GM21515 (cell line): ENCODE measurements around the gene CNOT6.

Experiments used
- ATAC-seq: cut with Tn5 transposase; IDR thresholded peaks from one replicate; pipeline ENCODE4 v1.9.1; 2021; ENCODE audit not compliant: unreplicated experiment

Gene CNOT6

DNA sequence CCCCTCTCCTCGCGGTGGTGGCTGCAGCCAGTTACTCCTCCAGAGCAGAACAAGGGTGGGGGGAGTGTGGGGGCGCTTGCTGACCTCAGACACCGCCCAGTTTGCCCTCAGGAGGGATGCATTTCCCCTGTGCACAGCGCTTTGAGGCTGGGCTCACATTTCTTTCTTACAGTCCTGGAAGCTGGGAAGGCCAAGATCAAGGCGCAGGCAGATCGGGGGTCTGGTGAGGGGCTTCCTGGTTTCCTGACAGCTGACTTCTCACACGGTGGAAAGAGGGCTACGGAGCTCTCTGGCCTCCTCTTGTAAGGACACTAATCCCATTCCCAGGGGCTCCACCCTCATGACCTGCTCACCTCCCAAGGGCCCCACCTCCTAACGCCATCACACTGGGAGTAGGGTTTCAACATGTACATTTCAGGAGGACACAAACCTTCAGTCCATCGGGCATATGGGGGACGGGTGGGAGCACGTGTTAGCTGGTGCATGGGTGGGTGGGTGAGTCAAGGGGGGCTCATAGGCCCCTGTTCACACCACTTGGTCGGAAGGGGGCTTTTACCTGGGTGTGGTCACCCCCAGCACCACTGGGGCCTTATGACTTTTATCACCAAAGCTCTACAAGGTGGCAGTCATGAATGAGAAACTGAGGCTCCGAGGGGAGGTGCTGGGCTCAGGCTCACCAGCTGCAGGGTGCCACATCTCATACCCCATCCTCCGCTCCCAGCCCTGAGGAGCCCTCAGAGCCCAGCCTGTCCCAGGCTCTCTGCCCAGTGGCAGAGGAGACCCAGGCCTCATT is 104.8 kb downstream of the CNOT6 start:
- no peak for ATAC-seq

DNA sequence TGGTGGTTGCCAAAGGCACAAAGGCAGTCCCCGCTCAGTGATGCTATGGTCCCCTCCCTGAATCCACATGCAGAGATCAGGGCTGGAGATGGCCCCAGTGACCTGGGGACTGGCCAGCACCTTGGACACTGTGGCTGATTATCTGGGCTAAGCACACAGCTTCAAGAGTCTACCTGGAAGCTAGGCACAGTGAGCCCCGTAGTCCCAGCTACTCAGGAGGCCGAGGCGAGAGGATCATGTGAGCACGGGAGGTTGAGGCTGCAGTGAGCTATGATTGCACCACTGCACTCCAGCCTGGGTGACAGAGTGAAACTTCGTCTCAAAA is 105.4 kb downstream of the CNOT6 start:
- no peak for ATAC-seq

DNA sequence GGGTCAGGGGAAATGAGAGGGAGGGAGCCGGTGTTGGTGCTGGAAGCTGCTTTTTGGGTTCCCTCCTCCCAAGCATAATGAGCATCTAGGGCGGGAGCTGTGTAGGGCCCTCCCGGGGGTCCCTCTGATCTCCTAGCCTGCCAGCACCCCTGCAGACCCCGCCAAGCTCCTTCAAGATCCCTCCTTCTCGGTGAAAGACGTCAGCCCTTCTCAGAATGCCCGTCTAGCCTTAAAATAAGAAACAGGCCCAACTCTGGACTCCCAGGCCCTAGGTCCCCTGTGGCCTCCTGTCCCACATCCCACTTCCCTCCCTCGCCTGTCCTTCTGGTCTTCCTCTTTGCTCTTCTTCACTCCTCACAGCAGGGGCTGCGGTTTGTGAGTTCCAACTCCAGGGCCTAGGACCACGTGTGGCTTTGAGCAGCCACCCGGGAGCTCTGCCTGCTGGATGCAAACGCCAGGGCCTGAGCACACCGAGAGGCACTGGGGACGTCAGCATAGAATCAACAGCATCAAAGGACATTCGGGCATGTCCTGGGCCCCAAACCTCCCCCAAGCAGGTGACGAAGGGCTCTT is 105.9 kb downstream of the CNOT6 start:
- ATAC-seq: no peak

DNA sequence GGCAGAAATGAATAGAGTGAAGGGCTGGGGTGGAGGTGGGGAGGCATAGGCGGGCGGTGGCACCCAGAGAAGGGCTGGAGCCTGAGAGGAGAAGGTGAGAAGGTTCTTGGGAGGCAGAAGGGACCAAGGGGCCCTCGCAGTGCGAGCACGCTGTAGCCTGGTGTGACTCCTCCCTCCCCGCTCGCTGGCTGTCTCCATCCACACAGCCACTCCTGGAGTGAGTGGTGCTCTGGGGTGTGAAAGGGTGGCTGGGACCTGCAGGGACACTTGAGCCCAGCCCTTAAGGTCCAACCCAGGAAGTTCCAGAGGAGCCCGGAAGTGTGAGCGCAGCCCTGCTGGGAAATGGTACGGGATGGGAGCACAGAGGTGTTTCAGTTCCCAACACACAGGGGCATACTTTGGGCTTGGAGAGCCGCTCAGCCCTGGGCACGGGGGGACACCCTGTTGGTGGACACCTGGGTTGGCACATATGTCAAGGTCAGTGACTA is 106.4 kb downstream of the CNOT6 start:
- ATAC-seq: no peak

DNA sequence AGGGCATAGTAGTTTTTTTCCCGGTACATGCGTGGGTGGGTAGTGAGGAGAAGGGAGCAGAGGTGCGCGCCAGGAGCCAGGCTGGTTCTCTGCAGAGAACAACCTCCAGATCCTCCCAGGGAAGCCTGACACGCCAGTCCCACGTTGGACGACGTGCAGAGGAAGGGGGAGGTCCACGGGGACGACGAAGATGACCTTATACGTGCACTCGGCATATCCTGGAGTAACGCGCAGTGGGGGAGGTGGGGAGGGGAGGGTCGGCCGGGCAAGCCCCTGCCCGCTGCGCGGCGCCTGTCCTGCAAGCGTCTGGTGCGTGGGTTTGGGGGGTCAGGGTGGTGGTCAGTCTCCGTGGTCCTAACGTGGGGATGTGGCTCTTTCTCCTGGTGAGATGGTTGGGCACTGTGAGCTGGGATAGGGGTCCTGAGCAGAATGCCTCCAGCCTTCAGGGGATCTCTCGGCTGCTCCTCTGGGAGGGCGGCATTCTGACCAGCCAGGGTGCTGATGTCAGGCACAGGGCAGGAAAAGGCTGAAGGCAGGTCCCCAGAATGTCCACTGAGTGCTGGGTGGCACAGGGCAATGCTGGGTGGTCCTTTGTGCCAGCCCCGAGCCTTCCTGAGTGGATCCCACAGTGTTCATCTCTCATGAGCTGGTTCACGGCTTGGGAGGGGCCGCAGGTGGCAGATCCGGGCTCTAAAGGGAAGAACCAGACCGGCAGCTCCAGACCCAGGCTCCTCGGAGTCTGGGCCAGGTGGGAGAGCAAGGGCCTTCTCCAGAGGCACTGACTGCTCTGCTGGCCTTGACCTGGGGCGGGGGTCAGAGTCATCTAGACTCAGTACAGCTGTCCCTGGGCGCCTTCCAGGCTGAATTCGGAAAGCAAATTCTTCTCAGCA is 107.7 kb downstream of the CNOT6 start:
- ATAC-seq: no peak

DNA sequence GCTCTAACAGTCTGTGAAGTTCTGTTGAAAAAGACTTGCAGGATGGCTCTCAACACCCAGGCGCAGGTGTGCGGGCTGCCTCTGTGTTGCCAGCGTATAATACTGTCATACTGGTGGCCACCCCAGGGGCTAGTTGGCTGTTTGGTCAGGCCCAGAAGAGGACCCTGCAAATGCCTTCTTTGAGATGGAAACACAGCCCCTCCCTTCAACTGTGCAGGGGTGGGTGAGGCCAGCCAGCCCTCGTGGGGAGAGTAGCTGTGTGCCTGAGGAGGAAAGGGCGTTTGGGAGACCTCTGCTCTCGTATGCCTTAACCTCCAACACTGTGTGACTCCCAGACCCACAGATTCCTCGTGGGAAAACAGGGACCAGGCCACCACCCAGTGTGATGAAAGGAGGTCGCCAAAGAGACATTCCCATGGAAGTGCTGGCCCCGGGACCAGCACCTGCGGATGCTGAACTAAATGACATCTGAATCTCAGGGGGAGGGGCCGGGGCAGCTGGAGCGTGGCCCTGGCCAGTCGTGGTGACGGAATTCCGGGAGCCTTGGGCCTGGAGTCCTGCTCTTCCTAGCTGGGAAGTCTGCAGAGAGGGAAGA is 108.4 kb downstream of the CNOT6 start:
- no peak for ATAC-seq

DNA sequence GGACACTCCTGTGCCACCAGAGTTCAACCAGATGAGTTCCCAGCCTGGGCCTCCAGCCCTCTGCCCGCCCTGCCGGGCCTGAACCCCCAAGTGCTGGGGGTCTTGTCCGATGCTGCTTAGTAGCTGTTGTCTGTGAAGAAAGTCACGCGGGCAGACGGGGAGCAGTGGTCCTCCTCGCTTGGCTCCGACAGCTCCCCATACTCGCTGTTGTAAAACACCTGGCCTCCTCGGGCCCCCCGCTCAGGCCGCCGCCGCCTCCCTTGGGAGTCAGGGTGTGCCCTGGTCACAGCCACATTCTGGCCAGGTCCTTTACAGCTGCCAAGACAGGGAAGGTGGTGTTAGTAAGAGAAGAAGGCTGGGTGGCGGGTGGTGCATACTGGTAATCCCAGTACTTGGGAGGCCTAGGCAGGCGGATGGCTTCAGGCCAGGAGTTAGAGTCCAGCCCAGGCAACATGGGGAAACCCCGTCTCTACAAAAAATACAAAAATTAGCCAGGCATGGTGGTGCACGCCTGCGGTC is 109.0 kb downstream of the CNOT6 start:
- no peak for ATAC-seq

DNA sequence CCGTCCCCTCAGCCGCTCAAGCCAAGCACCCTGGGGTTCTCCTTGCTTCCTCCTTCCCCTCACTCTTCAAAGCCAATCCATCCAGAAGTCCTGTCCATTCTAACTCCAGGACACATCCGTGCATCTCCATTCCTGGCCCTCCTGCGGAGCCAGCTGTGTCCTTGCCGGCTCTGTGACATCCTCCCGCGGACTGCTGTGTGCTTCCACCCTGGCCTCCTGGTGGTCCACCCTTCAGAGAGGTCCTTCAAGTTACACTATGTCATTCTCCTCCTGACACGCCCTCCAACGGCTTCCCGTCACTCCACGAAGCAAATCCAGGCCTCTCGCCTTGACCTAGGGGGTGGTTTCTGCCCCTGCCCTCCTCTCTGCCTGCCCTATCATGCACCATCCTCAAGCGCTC is 110.1 kb downstream of the CNOT6 start:
- ATAC-seq: no peak

DNA sequence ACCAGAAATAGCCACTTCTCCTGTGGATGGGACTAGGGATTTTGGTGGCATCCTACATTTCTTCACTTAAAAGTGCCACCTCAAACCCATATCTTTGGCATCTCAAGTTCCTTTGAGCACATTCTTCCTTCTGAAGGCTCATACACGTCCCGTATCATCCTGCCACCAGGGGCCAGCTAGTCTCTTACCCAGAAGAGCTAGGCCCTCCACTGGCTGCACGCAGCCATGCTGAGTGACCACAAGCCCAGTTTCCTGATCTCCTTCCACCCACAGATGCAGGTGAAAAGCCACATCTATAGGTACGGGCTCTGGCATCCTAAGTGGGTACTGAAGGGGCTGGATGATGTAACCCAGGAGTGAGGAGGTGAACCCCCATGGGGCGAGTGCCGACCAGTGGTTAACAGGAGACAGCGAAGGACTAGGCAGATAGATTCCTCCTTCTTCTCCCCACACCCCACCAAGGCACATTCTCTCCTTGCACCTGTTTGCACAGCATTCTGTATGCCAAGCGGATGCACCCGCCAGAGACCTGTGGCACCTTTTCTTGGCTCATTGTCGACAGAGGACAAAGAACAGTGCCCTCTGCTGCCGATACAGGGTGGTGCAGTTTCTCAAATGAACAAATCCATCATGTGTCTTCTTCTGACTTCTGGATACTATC is 111.5 kb downstream of the CNOT6 start:
- peak; percentile 60 for ATAC-seq

DNA sequence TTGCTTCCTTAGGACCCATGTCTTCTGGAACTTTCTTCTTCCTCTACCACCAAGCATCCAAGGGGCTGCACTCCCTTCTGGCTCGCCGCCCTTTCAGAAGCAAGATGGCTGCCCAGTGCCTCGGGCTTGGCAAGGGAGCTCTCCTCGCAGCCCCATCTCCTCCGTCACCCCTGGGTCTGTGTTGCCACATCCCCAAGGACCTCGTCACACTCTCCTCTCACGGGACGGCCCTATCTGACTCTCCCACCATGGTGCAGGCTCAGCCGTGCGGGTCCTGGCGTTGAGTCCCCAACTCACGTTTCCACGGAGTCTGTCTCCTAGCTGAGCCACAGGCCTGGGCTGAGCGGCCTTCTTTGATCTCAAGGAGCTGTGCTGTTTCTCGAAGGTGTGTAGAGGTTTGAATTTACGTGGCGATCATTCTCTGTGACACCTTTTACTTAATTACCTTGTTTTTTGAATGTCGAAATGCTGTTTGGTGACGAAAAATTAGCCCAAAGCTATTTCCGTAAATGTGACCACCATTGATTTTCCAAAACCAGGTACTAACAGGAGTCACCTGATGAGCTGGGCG is 112.1 kb downstream of the CNOT6 start:
- ATAC-seq: no peak

DNA sequence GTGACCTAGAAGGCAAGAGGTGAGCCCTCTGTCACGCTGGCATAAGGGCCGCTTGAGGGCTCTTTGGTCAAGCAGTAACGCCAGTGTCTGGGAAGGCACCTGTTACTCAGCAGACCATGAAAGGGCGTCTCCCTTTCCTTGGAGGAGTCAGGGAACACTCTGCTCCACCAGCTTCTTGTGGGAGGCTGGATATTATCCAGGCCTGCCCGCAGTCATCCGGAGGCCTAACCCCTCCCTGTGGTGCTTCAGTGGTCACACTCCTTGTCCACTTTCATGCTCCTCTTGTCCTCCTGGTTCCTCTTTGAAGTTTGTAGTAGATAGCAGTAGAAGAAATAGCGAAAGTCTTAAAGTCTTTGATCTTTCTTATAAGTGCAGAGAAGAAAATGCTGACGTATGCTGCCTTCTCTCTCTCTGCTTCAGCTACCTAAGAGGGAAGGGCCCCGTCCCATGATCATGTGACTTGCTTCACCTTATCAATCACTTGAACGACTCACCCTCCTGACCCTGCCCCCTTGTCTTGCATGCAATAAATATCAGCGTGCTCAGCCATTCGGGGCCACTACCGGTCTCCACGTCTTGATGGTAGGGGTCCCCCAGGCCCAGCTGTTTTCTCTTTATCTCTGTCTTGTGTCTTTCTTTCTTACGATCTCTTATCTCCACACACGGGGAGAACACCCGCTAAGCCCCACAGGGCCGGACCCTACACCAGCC is 113.8 kb downstream of the CNOT6 start:
- ATAC-seq: no peak

DNA sequence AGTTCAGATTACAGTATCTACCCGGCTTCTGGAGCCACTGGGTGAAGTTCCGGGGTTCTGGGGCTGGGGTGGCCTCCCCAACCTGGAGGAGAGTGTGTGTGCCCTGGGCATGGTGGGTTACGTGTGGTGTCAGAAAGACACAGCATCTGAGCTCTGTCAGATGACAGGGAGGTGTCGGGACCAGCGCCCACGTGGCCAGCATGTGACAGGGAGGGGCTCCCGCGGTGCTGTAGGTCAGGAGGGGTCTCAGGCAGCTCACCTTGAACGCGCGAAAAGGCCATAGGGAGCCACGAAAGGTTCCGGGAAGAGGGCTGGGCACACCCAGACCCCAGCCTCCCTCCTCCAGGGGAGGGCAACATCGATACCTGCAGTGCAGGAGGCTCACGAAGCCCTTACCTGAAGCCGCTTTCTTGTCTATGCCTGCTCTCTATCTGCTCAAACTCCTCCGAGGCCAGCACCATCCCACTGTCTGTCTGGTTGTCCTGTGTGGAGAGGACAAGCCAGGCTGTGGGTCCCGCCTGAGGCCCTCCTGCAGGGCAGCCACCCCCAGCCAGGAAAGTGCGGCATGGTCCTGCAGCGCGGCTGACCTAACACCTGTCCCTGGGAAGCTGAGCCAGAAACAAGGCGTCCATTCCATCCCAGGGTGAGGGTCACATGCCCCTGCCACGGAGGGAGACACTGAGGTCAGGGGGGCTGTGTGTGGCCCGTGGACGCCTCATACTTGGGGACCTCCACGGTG is 114.6 kb downstream of the CNOT6 start:
- ATAC-seq: no peak

DNA sequence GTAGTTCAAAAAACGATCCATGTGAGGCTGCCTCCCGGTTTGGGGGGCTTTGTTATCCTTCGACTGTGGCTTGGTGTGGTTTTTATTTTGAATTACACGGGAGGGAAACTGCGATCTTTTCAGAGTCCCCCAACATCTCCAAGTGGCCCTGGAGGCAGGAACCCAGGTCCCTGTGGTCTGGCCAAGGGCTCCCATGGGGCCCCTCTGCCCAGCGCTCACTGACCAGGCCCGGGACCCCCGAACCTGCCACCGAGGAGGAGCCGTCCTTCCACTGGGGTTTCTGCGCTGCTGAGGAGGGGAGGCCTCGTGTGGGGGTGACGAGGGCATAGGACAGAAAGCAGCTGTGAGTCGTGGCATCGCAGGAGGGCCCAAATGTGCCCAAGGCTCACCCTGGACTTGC is 115.2 kb downstream of the CNOT6 start:
- ATAC-seq: no peak

DNA sequence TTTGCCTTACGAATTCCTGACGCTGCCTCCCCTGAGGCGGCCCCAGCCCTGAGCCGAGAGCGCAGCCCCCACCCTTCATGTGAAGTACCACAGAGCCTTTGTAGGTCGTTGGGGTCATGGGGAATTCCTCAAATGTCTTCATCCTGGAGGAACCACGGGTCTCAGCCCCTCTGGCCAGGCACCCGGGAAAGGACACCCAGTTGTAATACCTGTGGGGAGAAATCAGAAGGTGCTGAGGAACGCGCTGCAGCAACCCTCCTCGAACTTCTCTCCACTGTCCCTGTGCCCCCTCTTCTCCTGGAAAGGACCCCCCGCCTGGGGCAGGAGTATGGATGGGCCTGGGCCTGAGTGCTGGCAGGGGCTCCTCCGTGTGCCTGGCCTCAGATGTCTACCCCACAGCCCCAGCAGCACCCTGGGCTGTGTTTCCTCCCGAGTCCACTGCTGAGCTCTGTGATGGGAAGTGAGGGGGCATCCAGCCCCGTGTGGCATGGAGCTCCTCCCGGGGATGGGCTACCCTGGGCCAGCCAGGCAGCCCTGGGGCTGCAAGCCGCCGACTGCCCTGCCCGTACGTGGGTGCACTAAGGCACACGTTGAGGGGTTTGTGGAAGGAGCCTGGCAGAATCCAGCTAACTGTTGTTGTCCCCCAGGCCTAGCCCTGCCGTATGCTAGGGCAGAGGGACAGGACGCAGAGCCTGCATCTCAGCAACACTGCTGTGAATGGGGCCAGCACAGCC is 115.8 kb downstream of the CNOT6 start:
- no peak for ATAC-seq

DNA sequence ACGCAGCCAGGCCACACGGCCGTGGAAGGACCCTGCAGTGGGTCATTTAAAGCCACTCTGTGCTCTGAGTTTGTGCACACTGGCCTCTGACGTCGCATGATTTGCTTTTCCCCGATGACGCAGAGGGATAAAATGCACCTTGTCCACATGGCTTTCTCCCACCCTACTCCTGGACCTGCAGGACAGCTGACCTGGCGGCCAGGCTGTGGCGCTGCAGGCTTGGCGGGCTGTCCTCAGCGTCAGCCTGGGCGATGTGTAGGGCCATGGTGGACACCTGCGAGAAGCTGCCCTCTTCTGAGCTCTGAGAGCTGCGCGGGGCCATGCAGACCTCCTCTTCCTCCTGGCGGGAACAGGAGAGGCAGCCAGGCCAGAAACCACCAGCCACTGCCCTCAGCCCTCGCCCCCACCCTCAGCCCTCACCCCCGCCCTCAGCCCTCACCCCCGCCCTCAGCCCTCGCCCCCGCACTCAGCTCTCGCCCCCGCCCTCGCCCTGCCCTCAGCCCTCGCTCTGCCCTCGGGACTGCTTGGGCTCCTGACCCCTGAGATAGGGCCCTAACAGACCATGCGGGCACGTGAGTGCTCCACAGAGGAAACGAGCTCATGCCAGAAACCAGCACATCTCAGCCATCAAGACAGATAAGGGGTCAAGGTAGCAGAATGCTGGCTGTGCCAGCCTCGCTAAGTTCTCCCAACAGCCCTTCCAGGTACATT is 117.1 kb downstream of the CNOT6 start:
- ATAC-seq: no peak

DNA sequence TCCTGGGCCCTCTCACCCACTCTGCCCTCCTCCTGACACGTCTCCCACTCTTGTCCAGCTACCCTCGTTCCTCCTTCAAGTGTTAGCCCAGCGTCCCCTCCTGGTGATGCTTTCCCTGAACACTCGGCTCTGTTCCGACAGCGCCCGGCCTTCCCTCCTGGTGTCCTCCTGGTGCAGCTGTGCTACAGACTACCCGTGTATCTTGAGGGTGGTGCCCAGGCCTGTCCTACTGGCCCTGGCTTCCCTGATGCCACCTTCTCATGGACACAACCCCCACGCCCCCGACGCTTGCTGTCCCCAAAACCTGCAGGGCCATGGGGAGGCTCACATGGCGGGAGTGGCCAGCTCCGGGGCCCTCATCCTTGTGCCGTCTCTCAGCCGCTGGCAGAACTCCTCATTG is 118.5 kb downstream of the CNOT6 start:
- no peak for ATAC-seq

DNA sequence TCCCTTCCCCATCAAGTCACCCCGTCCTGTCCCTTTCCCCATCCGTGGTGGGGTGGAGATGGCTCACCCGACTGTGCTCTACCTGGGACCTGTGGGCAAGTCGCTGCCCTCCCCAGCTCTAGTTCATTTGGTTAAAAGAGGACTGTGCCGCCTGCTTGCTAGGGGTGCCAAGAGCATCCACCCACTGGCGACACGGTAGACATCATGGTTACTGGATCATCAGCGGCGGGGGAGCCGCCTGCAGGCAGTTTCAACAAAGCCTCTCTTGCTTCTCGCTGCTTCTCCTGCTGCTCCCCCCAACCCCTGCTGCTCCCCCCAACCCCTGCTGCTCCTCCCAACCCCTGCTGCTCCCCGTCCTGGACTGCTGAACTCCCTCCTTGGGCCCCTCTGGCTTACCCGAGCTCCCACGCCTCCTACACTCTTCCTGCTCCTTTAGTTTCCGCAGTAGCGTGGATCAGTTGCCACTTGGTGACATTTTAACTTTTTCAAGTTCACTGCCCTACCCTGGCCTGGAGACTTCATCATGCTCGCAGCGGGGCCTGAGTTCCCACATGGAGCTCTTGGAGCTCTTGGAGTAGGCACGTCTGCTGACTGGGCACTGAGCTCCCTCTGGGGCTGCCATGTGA is 119.1 kb downstream of the CNOT6 start:
- ATAC-seq: no peak
